ENCODE data around the gene KRTAP4-2. TPM values are rescaled to one million over a fixed set of nuclear protein-coding genes. Genes with fewer than 3 reads are reported as not detected.
"Not testable (repeated sequence)": the region's sequence is repeated elsewhere in the genome, so short reads cannot be mapped to it uniquely, and the experiment has no call there.

KRTAP4-2 gene
- not detected for total RNA-seq (ENCODE audit: unreplicated experiment)
- long read RNA-seq: 0 reads

- Mint-ChIP-seq H3K9me3 (ENCODE audit: unreplicated experiment) (no peaks in the 10 kb centered on the region), H3K36me3 (ENCODE audit: low read depth, unreplicated experiment) (no peaks in the 10 kb centered on the region), H3K27me3 (ENCODE audit: unreplicated experiment) (no peaks in the 10 kb centered on the region), H3K4me1 (ENCODE audit: unreplicated experiment) (no peaks in the 10 kb centered on the region), H3K4me3 (ENCODE audit: unreplicated experiment) (no peak within 1 kb of the TSS), H3K27ac (ENCODE audit: unreplicated experiment) (no peak within 1 kb of the TSS)
- no peak for DNase-seq (ENCODE audit: low spot score)
- no peak for TF ChIP-seq CTCF (IDR thresholded peaks at IDR 0.05; ENCODE audit: unreplicated experiment)
Observed at GRCh38 chr17:41177727-41178271, at the start of gene KRTAP4-2. TSS of gene KRTAP4-2 (minus strand) at chr17:41178221. CDS start at chr17:41178164, 57 bp downstream.

- not testable (repeated sequence) for H3K27me3 Mint-ChIP-seq (ENCODE audit: unreplicated experiment); H3K36me3 Mint-ChIP-seq (ENCODE audit: low read depth, unreplicated experiment); H3K4me1 Mint-ChIP-seq (ENCODE audit: unreplicated experiment); H3K27ac Mint-ChIP-seq (ENCODE audit: unreplicated experiment); DNase-seq (ENCODE audit: low spot score); H3K4me3 Mint-ChIP-seq (ENCODE audit: unreplicated experiment); H3K9me3 Mint-ChIP-seq (ENCODE audit: unreplicated experiment)
Observed at GRCh38 chr17:41226598-41227095, 48.6 kb upstream of the KRTAP4-2 start, which contains the start of gene KRTAP9-2. TSS of gene KRTAP9-2 (plus strand) at chr17:41226648. CDS start at chr17:41226655, 7 bp downstream.

- H3K9me3 Mint-ChIP-seq (ENCODE audit: unreplicated experiment): no peaks in the 10 kb centered on the region
- H3K4me3 Mint-ChIP-seq (ENCODE audit: unreplicated experiment): no peak overlapping the region
- no peak for TF ChIP-seq CTCF (IDR thresholded peaks at IDR 0.05; ENCODE audit: unreplicated experiment)
- DNase-seq (ENCODE audit: low spot score): no peak
- H3K27me3 Mint-ChIP-seq (ENCODE audit: unreplicated experiment): peaks cover 3% of the 10 kb centered on the region
- H3K36me3 Mint-ChIP-seq (ENCODE audit: low read depth, unreplicated experiment): no peaks in the 10 kb centered on the region
- H3K4me1 Mint-ChIP-seq (ENCODE audit: unreplicated experiment): peaks cover 4% of the 10 kb centered on the region
- H3K27ac Mint-ChIP-seq (ENCODE audit: unreplicated experiment): no peak overlapping the region
Observed at GRCh38 chr17:41226051-41226450, 48.0 kb upstream of the KRTAP4-2 start.

GRCh38 chr17:41223821-41224220 lies 45.8 kb upstream of the KRTAP4-2 start:
- DNase-seq (ENCODE audit: low spot score): no peak
- Mint-ChIP-seq H3K4me3 (ENCODE audit: unreplicated experiment) (no peak overlapping the region), H3K36me3 (ENCODE audit: low read depth, unreplicated experiment) (no peaks in the 10 kb centered on the region), H3K9me3 (ENCODE audit: unreplicated experiment) (no peaks in the 10 kb centered on the region), H3K4me1 (ENCODE audit: unreplicated experiment) (no peaks in the 10 kb centered on the region), H3K27ac (ENCODE audit: unreplicated experiment) (no peak overlapping the region), H3K27me3 (ENCODE audit: unreplicated experiment) (peaks cover 1% of the 10 kb centered on the region)
- no peak for TF ChIP-seq CTCF (IDR thresholded peaks at IDR 0.05; ENCODE audit: unreplicated experiment)

- Mint-ChIP-seq H3K9me3 (ENCODE audit: unreplicated experiment) (no peaks in the 10 kb centered on the region), H3K27me3 (ENCODE audit: unreplicated experiment) (no peaks in the 10 kb centered on the region), H3K4me3 (ENCODE audit: unreplicated experiment) (no peak overlapping the region), H3K36me3 (ENCODE audit: low read depth, unreplicated experiment) (no peaks in the 10 kb centered on the region), H3K4me1 (ENCODE audit: unreplicated experiment) (no peaks in the 10 kb centered on the region), H3K27ac (ENCODE audit: unreplicated experiment) (no peak overlapping the region)
- no peak for TF ChIP-seq CTCF (IDR thresholded peaks at IDR 0.05; ENCODE audit: unreplicated experiment)
- no peak for DNase-seq (ENCODE audit: low spot score)
Observed at GRCh38 chr17:41215681-41216080, 37.7 kb upstream of the KRTAP4-2 start.

Measured in endothelial cell (in vitro differentiated cells).